Kidney (tissue), 14 donors: Measurements from ENCODE around the gene HBS1L. TPM values are rescaled to one million over a fixed set of nuclear protein-coding genes. Genes with fewer than 3 reads are reported as not detected.
"Not testable (repeated sequence)": the region's sequence is repeated elsewhere in the genome, so short reads cannot be mapped to it uniquely, and the experiment has no call there.

ENCODE experiments used
- DNase-seq, 5 donors: peaks; one replicate each; pipeline ENCODE4 v3.0.0-alpha.2; 2013 to 2020
- FAIRE-seq: peaks from 2 replicates; lab custom pipeline; 2012; peaks lifted over from hg19 to GRCh38; lab: Jason Lieb, UNC
- H3K27ac ChIP-seq, 2 donors: one replicate each; pipeline ENCODE4 v1.7.0; 2013; ENCODE audit warnings: low read depth in 2 of 2, low read length in 2 of 2, inconsistent platforms in 1 of 2
- H3K27me3 ChIP-seq: one replicate; pipeline ENCODE4 v1.7.1; 2013; ENCODE audit warnings: low read length, inconsistent platforms; ENCODE audit not compliant: control insufficient read depth, insufficient read depth
- H3K36me3 ChIP-seq, 3 donors: one replicate each; pipeline versions ENCODE4 v1.7.0 to v1.7.1; 2013; ENCODE audit warnings: low read length in 3 of 3, control low read depth in 1 of 3, inconsistent platforms in 1 of 3; ENCODE audit not compliant: insufficient read depth in 3 of 3, control insufficient read depth in 2 of 3
- H3K4me1 ChIP-seq, 3 donors: one replicate each; pipeline versions ENCODE4 v1.7.0 to v1.7.1; 2013; ENCODE audit warnings: low read length in 3 of 3, inconsistent platforms in 1 of 3, low read depth in 1 of 3; ENCODE audit not compliant: control insufficient read depth in 2 of 3, insufficient read depth in 2 of 3
- H3K4me3 ChIP-seq, 3 donors: one replicate each; pipeline versions ENCODE4 v1.7.0 to v1.8.1; 2013; ENCODE audit warnings: low read length in 3 of 3, control low read depth in 1 of 3, inconsistent platforms in 1 of 3
- H3K9ac ChIP-seq, 3 donors: one replicate each; pipeline versions ENCODE4 v1.7.0 to v1.7.1; 2013; ENCODE audit warnings: low read length in 3 of 3, control low read depth in 1 of 3, inconsistent platforms in 1 of 3
- H3K9me3 ChIP-seq, 3 donors: one replicate each; pipeline versions ENCODE4 v1.7.0 to v1.7.1; 2013; ENCODE audit warnings: low read length in 3 of 3, control low read depth in 1 of 3, inconsistent platforms in 1 of 3; ENCODE audit not compliant: control insufficient read depth in 2 of 3, insufficient read depth in 1 of 3
- CTCF ChIP-seq: IDR thresholded peaks from 3 replicates; pipeline ENCODE4 v1.5.1; 2012; ENCODE audit warnings: mild to moderate bottlenecking, moderate library complexity, borderline replicate concordance; ENCODE audit not compliant: insufficient read depth; ENCODE audit errors: extremely low read depth
- intact Hi-C: fragments of 100-400 bp; cut with DNase I; formaldehyde crosslinking; loops from one replicate; pipeline ENCODE4 v1.11.1; 2022
- polyA plus RNA-seq: library from polyadenylated mRNA; stranded (reverse); fragments of 350-450 nt; fragmentation: Illumina TruSeq; extraction: RNeasy Lipid Tissue Mini Kit (QIAGEN cat#74804); gene quantifications from one replicate; pipeline ENCODE4 v1.2.3, GENCODE V29; 2014; ENCODE audit warnings: low read depth, low replicate concordance; ENCODE audit not compliant: insufficient read depth
- total RNA-seq: library from RNA; stranded (reverse); fragmentation: NEBNext Ultra II Directional; extraction: Animal tissue kit (Norgen Biotek cat#: 25700); gene quantifications from one replicate; pipeline ENCODE4 v1.2.1, GENCODE V29; 2021
- donor health status: control.
- donor health status: control.
- donor health status: control.
- donor health status: control.
- donor health status: control.
- donor health status: DM: yes; HTN: yes; CAD: no.
- donor health status: Normal renal cell carcinoma (clear cell type).

Gene HBS1L
- total and polyA plus RNA-seq, 2 donors from 2014 or later = 21.0 to 59.1 TPM

GRCh38 chr6:135064586-135064985 lies 10.0 kb upstream of the HBS1L start:
- TF ChIP-seq CTCF = no peak
- H3K9ac ChIP-seq = no peak overlapping the region

DNA sequence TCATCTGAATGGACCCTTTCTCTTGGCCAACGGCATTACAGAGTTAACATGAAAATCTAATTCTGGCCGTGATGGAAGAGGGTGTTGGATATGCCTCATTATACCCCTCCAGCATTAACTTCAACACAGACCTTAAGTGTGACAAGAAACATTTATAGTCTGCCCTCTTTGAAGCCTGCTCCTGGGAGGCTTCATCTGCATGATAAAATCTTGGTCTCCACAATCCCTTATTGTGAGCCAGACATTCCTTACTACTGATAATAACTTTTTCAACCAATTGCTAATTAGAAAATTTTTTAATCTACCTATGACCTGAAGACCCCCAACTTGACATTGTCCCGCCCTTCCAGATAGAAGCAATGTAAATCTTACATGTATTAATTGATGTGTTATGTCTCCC lies 9.3 kb upstream of the HBS1L start:
- Histone ChIP-seq H3K4me3 (no peak overlapping the region), H3K4me1 (no peaks in the 10 kb centered on the region), H3K9ac (no peak overlapping the region), H3K36me3 (no peaks in the 10 kb centered on the region), H3K27me3 (no peaks in the 10 kb centered on the region), H3K27ac (no peak overlapping the region), H3K9me3 (no peaks in the 10 kb centered on the region)
- FAIRE-seq (no peak), DNase-seq (no peak)
- intact Hi-C loops = no loop called here
- TF ChIP-seq CTCF = no peak

More at GRCh38 chr6:135064586-135064985, 10.0 kb upstream of the HBS1L start:
- no peaks in the 10 kb centered on the region for H3K27me3 ChIP-seq
- no peak for FAIRE-seq
- intact Hi-C loops = no loop called here
- H3K4me1 ChIP-seq = no peaks in the 10 kb centered on the region
- H3K4me3 ChIP-seq = no peak overlapping the region
- no peak for DNase-seq
- H3K9me3 ChIP-seq = no peaks in the 10 kb centered on the region
- H3K27ac ChIP-seq = no peak overlapping the region
- no peaks in the 10 kb centered on the region for H3K36me3 ChIP-seq

GRCh38 chr6:135062735-135063134 lies 8.1 kb upstream of the HBS1L start:
- DNase-seq = no peak
- intact Hi-C loops = no loop called here
- no peak for TF ChIP-seq CTCF
- no peaks in the 10 kb centered on the region for H3K4me1 ChIP-seq
- H3K4me3 ChIP-seq = no peak overlapping the region
- H3K36me3 ChIP-seq = no peaks in the 10 kb centered on the region
- H3K27ac ChIP-seq = no peak overlapping the region
- FAIRE-seq = no peak
- no peak overlapping the region for H3K9ac ChIP-seq
- H3K9me3 ChIP-seq = no peaks in the 10 kb centered on the region
- H3K27me3 ChIP-seq = no peaks in the 10 kb centered on the region

DNA sequence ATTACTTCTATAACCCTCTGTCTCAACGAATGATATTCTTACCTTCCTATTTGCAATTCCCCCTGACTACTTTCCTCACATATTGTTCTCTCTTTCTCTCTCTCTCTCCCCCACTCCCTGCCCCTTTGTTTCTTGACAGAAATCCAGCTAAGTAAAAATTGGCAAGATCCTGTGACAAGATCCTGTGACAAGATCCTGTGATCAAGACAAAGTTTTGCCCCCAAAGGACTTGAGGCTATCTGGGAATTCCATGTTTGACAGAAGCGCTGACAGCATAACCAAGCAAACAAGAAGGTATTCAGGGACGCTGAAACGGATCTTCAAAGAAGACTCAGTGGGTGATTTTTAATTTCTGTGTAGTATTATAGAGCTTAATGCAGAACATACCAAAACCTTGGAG lies 5.5 kb upstream of the HBS1L start:
- no peak overlapping the region for H3K9ac ChIP-seq
- H3K27ac ChIP-seq = no peak overlapping the region
- H3K4me3 ChIP-seq = no peak overlapping the region
- FAIRE-seq = no peak
- intact Hi-C loops = no loop called here
- TF ChIP-seq CTCF = no peak
- DNase-seq = no peak
- H3K9me3 ChIP-seq = no peaks in the 10 kb centered on the region
- H3K27me3 ChIP-seq = no peaks in the 10 kb centered on the region
- no peaks in the 10 kb centered on the region for H3K4me1 ChIP-seq
- no peaks in the 10 kb centered on the region for H3K36me3 ChIP-seq

DNA sequence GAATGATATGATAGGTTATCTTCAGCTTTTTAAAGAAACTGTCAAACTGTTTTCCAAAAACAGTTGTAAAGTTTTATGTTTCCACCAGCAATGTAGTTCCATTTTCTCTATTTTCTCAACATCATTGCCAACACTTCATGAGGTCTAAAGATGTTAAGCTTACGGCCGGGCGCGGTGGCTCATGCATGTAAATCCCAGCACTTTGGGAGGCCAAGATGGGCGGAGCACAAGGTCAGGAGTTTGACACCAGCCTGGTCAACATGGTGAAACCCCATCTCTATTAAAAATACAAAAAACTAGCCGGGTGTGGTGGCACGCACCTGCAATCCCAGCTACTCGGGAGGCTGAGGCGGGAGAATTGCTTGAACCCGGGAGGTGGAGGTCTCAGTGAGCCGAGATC lies 3.7 kb upstream of the HBS1L start:
- H3K4me3 ChIP-seq, intact Hi-C loops, DNase-seq, H3K27ac ChIP-seq, FAIRE-seq, H3K9ac ChIP-seq, H3K36me3 ChIP-seq, H3K4me1 ChIP-seq, H3K27me3 ChIP-seq, H3K9me3 ChIP-seq: not testable (repeated sequence)
